SU-DHL-6 (cell line): ENCODE measurements around the gene SUGCT.

Source experiments
- EZH2phosphoT487 ChIP-seq: fragments of 200-600 bp; sonication (generic), shearing (Covaris generic); conservative IDR thresholded peaks from 2 replicates; pipeline ENCODE4 v1.6.1; 2018; ENCODE audit warnings: mild to moderate bottlenecking, antibody characterized with exemption, low read length, moderate library complexity, mixed read lengths
- TF ChIP-seq, protein P1 (sequence below): fragments of 200-600 bp; sonication (generic); IDR thresholded peaks from one replicate; pipeline ENCODE4 v1.5.1; 2017; ENCODE audit warnings: antibody characterized with exemption, mild to moderate bottlenecking, low read length, moderate library complexity; ENCODE audit not compliant: insufficient read depth, poor library complexity, severe bottlenecking

DNA sequence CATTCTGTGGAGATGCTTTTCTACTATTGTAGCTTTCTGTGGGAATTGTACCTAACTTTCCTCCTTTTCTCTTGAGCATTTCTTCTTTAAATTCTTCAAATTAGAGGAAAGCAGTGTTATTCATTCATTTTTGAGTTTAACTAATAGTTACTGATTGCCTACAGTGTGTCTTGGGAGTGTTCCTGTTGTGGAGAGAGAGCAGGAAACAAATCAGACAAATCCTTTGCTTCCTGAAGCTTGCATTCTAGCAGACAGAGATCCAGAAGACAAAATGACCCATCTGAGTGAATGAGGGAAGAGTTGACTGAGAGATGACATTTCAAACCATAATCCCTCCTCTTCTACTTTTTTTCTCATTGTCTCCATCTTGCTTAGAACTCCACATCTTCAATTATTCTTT is 170.4 kb downstream of the SUGCT start:
- TF ChIP-seq, protein P1, sequence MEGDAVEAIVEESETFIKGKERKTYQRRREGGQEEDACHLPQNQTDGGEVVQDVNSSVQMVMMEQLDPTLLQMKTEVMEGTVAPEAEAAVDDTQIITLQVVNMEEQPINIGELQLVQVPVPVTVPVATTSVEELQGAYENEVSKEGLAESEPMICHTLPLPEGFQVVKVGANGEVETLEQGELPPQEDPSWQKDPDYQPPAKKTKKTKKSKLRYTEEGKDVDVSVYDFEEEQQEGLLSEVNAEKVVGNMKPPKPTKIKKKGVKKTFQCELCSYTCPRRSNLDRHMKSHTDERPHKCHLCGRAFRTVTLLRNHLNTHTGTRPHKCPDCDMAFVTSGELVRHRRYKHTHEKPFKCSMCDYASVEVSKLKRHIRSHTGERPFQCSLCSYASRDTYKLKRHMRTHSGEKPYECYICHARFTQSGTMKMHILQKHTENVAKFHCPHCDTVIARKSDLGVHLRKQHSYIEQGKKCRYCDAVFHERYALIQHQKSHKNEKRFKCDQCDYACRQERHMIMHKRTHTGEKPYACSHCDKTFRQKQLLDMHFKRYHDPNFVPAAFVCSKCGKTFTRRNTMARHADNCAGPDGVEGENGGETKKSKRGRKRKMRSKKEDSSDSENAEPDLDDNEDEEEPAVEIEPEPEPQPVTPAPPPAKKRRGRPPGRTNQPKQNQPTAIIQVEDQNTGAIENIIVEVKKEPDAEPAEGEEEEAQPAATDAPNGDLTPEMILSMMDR: no peak
- no peak for TF ChIP-seq EZH2phosphoT487
